A549 (cell line): ENCODE data around the gene SUPT7L. TPM values are rescaled to one million over a fixed set of nuclear protein-coding genes. Genes with fewer than 3 reads are reported as not detected.

Experiments
- ATAC-seq, 2 experiments: fragments of 200-7000 bp in 1 of 2; fragments of >200 bp in 1 of 2; cut with Nextera tagmentation in 1 of 2; cut with Tn5 transposase in 1 of 2; 3 replicates each; pipeline versions ENCODE4 v1.8.0 to v1.9.1; 2018 to 2020; ENCODE audit warnings: mild to moderate bottlenecking in 1 of 2, moderate library complexity in 1 of 2
- CTCF ChIA-PET: fragments of 300-600 bp; sonication (Branson Sonifier 250); formaldehyde crosslinking; extraction: SDS; loops from one replicate; lab custom pipeline; 2021; ENCODE audit warnings: antibody characterized with exemption, inconsistent platforms; lab: Yijun Ruan, JAX
- POLR2A ChIA-PET: fragments of 350-600 bp; formaldehyde crosslinking; extraction: SDS; loops from one replicate; lab custom pipeline; 2021; ENCODE audit warnings: antibody characterized with exemption, inconsistent platforms; lab: Yijun Ruan, JAX
- DNase-seq, 2 experiments: peaks; one replicate each; pipeline versions ENCODE4 v3.0.0 to v3.0.0-alpha.2; 2011 to 2016; ENCODE audit warnings: low read depth in 1 of 2, low spot score in 1 of 2
- FAIRE-seq: peaks from 2 replicates; lab custom pipeline; 2011; peaks lifted over from hg19 to GRCh38; lab: Jason Lieb, UNC
- H3K27ac ChIP-seq, 2 experiments: fragments of >200 bp; sonication (Bioruptor Twin); formaldehyde crosslinking; 3 replicates each; pipeline ENCODE4 v1.5.1; 2016 to 2017
- H3K4me1 ChIP-seq: fragments of >200 bp; sonication (Bioruptor Twin); formaldehyde crosslinking; 3 replicates; pipeline ENCODE4 v1.6.1; 2016
- H3K4me2 ChIP-seq: fragments of >200 bp; sonication (Bioruptor Twin); formaldehyde crosslinking; 3 replicates; pipeline ENCODE4 v1.6.1; 2016
- H3K4me3 ChIP-seq: fragments of >200 bp; sonication (Bioruptor Twin); formaldehyde crosslinking; 3 replicates; pipeline ENCODE4 v1.5.1; 2016
- H3K9me3 ChIP-seq: fragments of >200 bp; sonication (Bioruptor Twin); formaldehyde crosslinking; 3 replicates; pipeline ENCODE4 v1.6.1; 2016
- ATOH8 ChIP-seq: fragments of 250-450 bp; sonication (Bioruptor Pico); IDR thresholded peaks from 2 replicates; pipeline ENCODE4 v1.5.0; 2020; ENCODE audit warnings: low read depth, mild to moderate bottlenecking, moderate library complexity
- BCL3 ChIP-seq: fragments of >200 bp; sonication (Bioruptor Twin); formaldehyde crosslinking; IDR thresholded peaks from 3 replicates; pipeline ENCODE4 v1.6.1; 2016
- BHLHE40 ChIP-seq: IDR thresholded peaks from 2 replicates; pipeline ENCODE4 v1.6.1; 2012; ENCODE audit warnings: low read depth, low read length, inconsistent platforms
- CBX8 ChIP-seq: fragments of 200-600 bp; sonication (generic); IDR thresholded peaks from 2 replicates; pipeline ENCODE4 v1.6.1; 2016
- EHF ChIP-seq: fragments of 250-450 bp; sonication (Bioruptor Pico); IDR thresholded peaks from 2 replicates; pipeline ENCODE4 v1.5.0; 2020; ENCODE audit warnings: mild to moderate bottlenecking
- EHMT2 ChIP-seq: fragments of 200-600 bp; sonication (generic); IDR thresholded peaks from 2 replicates; pipeline ENCODE4 v1.6.1; 2016; ENCODE audit warnings: antibody characterized with exemption, low read depth, mild to moderate bottlenecking, moderate library complexity
- FOSB ChIP-seq: fragments of 250-450 bp; sonication (Bioruptor Pico); IDR thresholded peaks from 2 replicates; pipeline ENCODE4 v1.5.0; 2020; ENCODE audit warnings: mild to moderate bottlenecking, moderate library complexity
- FOXS1 ChIP-seq: fragments of 250-450 bp; sonication (Bioruptor Pico); IDR thresholded peaks from 2 replicates; pipeline ENCODE4 v1.5.0; 2020; ENCODE audit warnings: mild to moderate bottlenecking, moderate library complexity
- GATA3 ChIP-seq: IDR thresholded peaks from 2 replicates; pipeline ENCODE4 v1.6.1; 2012; ENCODE audit warnings: borderline replicate concordance
- HEYL ChIP-seq: fragments of 250-450 bp; sonication (Bioruptor Pico); IDR thresholded peaks from 2 replicates; pipeline ENCODE4 v1.8.0; 2021; ENCODE audit warnings: mild to moderate bottlenecking, moderate library complexity
- HOXB13 ChIP-seq: fragments of 250-450 bp; sonication (Bioruptor Pico); IDR thresholded peaks from 2 replicates; pipeline ENCODE4 v1.5.0; 2020; ENCODE audit warnings: low read depth, mild to moderate bottlenecking, moderate library complexity
- HOXB5 ChIP-seq: fragments of 250-450 bp; sonication (Bioruptor Pico); IDR thresholded peaks from 2 replicates; pipeline ENCODE4 v1.5.0; 2020; ENCODE audit warnings: mild to moderate bottlenecking, moderate library complexity
- JUN ChIP-seq, 2 experiments: fragments of >200 bp; sonication (Bioruptor Twin); formaldehyde crosslinking; IDR thresholded peaks; 2 replicates in 1 of 2; 3 replicates in 1 of 2; pipeline ENCODE4 v1.6.1; 2016 to 2017
- MAZ ChIP-seq: fragments of 150-350 bp; IDR thresholded peaks from 2 replicates; pipeline ENCODE4 v1.6.1; 2014; ENCODE audit warnings: antibody characterized with exemption, low read depth, low read length, borderline replicate concordance
- NPAS2 ChIP-seq: fragments of 250-450 bp; sonication (Bioruptor Pico); IDR thresholded peaks from 2 replicates; pipeline ENCODE4 v1.8.0; 2022; ENCODE audit warnings: mild to moderate bottlenecking, moderate library complexity, borderline replicate concordance
- NR3C1 ChIP-seq: fragments of >200 bp; sonication (Bioruptor Twin); formaldehyde crosslinking; IDR thresholded peaks from 3 replicates; pipeline ENCODE4 v1.6.1; 2017
- PHF8 ChIP-seq: fragments of 200-600 bp; sonication (generic); IDR thresholded peaks from 2 replicates; pipeline ENCODE4 v1.6.1; 2016; ENCODE audit warnings: low read depth, mild to moderate bottlenecking, antibody characterized with exemption, moderate library complexity, borderline replicate concordance
- SMC3 ChIP-seq: fragments of >200 bp; sonication (Bioruptor Twin); formaldehyde crosslinking; IDR thresholded peaks from 3 replicates; pipeline ENCODE4 v1.6.1; 2018; ENCODE audit warnings: inconsistent platforms
- TFCP2L1 ChIP-seq: fragments of 250-450 bp; sonication (Bioruptor Pico); IDR thresholded peaks from 2 replicates; pipeline ENCODE4 v1.5.0; 2021; ENCODE audit warnings: mild to moderate bottlenecking
- TP53 ChIP-seq: fragments of 250-450 bp; sonication (Bioruptor Pico); IDR thresholded peaks from 2 replicates; pipeline ENCODE4 v1.5.0; 2021; ENCODE audit warnings: mild to moderate bottlenecking, moderate library complexity
- ZNF302 ChIP-seq: fragments of 250-450 bp; sonication (Bioruptor Pico); IDR thresholded peaks from 2 replicates; pipeline ENCODE4 v1.9.0; 2021; ENCODE audit warnings: inconsistent platforms, mild to moderate bottlenecking, moderate library complexity
- WGBS: methylation state at CpG from one replicate; pipeline ENCODE4 v1.1.6; 2017; ENCODE audit errors: missing lambda C conversion rate; 5-methylcytosine and 5-hydroxymethylcytosine counted together
- polyA plus RNA-seq, 4 experiments: library from polyadenylated mRNA; depleted of rRNA in 3 of 4; stranded (reverse); fragments of >200 nt; fragmentation: RNase III in 1 of 4; extraction: RNeasy Plus Mini Kit Qiagen cat#74134 plus additional on column Dnase treatment in 1 of 4; gene quantifications; 2 replicates in 3 of 4; 3 replicates in 1 of 4; pipeline ENCODE4 v1.2.3, GENCODE V29; 2011 to 2017
- TF ChIP-seq, protein P1 (sequence below): IDR thresholded peaks from 2 replicates; pipeline ENCODE4 v1.6.1; 2012
- TF ChIP-seq, protein P2 (sequence below): IDR thresholded peaks from 2 replicates; pipeline ENCODE4 v1.6.1; 2012; ENCODE audit warnings: low read depth, borderline replicate concordance
- TF ChIP-seq, protein P3 (sequence below): fragments of 250-450 bp; sonication (Bioruptor Pico); IDR thresholded peaks from 2 replicates; pipeline ENCODE4 v1.5.0; 2021; ENCODE audit warnings: mild to moderate bottlenecking, moderate library complexity, borderline replicate concordance

SUPT7L gene
- polyA plus RNA-seq, 2 of the 4 experiments (the other 2 are of a cell fraction): 39.5 to 67.0 TPM

GRCh38 chr2:27689424-27689823 lies 26.0 kb upstream of the SUPT7L start:
- H3K27ac ChIP-seq: no peak overlapping the region
- no peak for ATAC-seq
- TF ChIP-seq ZNF302 (CRISPR knock-in tag): no peak
- TF ChIP-seq ATOH8 (CRISPR knock-in tag): no peak
- no peak for TF ChIP-seq CBX8
- TF ChIP-seq TFCP2L1 (CRISPR knock-in tag): no peak
- TF ChIP-seq FOSB (CRISPR knock-in tag): no peak
- TF ChIP-seq BHLHE40: no peak
- no peak for TF ChIP-seq EHF
- no peak for TF ChIP-seq TP53 (CRISPR knock-in tag)
- no peak for TF ChIP-seq EHMT2
- DNase-seq: no peak
- no peak overlapping the region for H3K4me2 ChIP-seq
- no peak overlapping the region for H3K4me3 ChIP-seq
- no peaks in the 10 kb centered on the region for H3K9me3 ChIP-seq
- ChIA-PET POLR2A (no interaction called here), CTCF (interaction anchor here (0.7 to 6.9 kb wide), 5 partner anchors 7 to 763 kb away, joined by 3 to 53 read pairs (median 7); no protein-coding TSS in a partner anchor)
- FAIRE-seq: no peak
- WGBS: 92% methylated on average over 2 of the region's 2 CpGs
- H3K4me1 ChIP-seq: peaks cover 6% of the 10 kb centered on the region; the same call in 2 of the 3 replicates

DNA sequence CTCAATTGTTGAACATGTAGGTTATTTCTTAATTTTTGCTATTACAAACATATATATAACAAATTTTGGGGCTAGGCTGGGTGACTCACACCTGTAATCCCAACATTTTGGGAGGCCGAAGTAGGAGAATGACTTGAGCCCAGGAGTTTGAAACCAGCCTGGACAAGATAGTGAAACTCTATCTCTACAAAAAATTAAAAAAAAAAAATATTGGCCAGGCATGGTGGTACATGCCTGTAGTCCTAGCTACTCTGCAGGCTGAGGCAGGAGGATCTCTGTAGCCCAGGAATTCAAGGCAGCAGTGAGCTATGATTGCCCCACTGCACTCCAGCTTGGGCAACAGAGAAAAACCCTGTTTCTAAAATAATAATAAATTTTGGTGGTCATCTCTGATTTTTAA lies 23.8 kb upstream of the SUPT7L start:
- ChIA-PET POLR2A (no interaction called here), CTCF (interaction anchor here (5.4 kb wide), 1 partner anchor 17 kb away, joined by 45 read pairs; no protein-coding TSS in a partner anchor)
- no peaks in the 10 kb centered on the region for H3K9me3 ChIP-seq
- peaks cover 24% of the 10 kb centered on the region for H3K4me1 ChIP-seq
- H3K4me3 ChIP-seq: no peak overlapping the region
- FAIRE-seq (no peak), DNase-seq (no peak), ATAC-seq (no peak)
- H3K27ac ChIP-seq: no peak overlapping the region
- no peak for TF ChIP-seq BCL3
- TF ChIP-seq, protein P1, sequence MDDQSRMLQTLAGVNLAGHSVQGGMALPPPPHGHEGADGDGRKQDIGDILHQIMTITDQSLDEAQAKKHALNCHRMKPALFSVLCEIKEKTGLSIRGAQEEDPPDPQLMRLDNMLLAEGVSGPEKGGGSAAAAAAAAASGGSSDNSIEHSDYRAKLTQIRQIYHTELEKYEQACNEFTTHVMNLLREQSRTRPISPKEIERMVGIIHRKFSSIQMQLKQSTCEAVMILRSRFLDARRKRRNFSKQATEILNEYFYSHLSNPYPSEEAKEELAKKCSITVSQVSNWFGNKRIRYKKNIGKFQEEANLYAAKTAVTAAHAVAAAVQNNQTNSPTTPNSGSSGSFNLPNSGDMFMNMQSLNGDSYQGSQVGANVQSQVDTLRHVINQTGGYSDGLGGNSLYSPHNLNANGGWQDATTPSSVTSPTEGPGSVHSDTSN: no peak
- no peak for TF ChIP-seq NR3C1
- TF ChIP-seq CBX8: no peak
- TF ChIP-seq FOSB (CRISPR knock-in tag): no peak
- no peak for TF ChIP-seq HOXB13
- TF ChIP-seq ATOH8 (CRISPR knock-in tag): no peak
- TF ChIP-seq GATA3: no peak
- TF ChIP-seq, protein P2, sequence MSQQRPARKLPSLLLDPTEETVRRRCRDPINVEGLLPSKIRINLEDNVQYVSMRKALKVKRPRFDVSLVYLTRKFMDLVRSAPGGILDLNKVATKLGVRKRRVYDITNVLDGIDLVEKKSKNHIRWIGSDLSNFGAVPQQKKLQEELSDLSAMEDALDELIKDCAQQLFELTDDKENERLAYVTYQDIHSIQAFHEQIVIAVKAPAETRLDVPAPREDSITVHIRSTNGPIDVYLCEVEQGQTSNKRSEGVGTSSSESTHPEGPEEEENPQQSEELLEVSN: no peak
- no peak for TF ChIP-seq FOXS1
- TF ChIP-seq NPAS2 (CRISPR knock-in tag): no peak
- no peak for TF ChIP-seq HEYL (CRISPR knock-in tag)
- TF ChIP-seq, protein P3, sequence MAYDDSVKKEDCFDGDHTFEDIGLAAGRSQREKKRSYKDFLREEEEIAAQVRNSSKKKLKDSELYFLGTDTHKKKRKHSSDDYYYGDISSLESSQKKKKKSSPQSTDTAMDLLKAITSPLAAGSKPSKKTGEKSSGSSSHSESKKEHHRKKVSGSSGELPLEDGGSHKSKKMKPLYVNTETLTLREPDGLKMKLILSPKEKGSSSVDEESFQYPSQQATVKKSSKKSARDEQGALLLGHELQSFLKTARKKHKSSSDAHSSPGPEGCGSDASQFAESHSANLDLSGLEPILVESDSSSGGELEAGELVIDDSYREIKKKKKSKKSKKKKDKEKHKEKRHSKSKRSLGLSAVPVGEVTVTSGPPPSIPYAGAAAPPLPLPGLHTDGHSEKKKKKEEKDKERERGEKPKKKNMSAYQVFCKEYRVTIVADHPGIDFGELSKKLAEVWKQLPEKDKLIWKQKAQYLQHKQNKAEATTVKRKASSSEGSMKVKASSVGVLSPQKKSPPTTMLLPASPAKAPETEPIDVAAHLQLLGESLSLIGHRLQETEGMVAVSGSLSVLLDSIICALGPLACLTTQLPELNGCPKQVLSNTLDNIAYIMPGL (CRISPR knock-in tag): no peak
- no peak for TF ChIP-seq SMC3
- no peak for TF ChIP-seq MAZ
- no peak for TF ChIP-seq JUN (IDR thresholded peaks at IDR 0.05)
- no peak for TF ChIP-seq HOXB5 (CRISPR knock-in tag)
- no peak for TF ChIP-seq PHF8
- WGBS: 95% methylated on average over 1 of the region's 1 CpG
- no peak overlapping the region for H3K4me2 ChIP-seq
